HCT116 (cell line): ENCODE data around the gene RPL28. TPM values are rescaled to one million over a fixed set of nuclear protein-coding genes. Genes with fewer than 3 reads are reported as not detected.

Experiments used
- ATAC-seq: fragments of 200-7000 bp; cut with Tn5 transposase; 2 replicates; pipeline ENCODE4 v1.9.1; 2020; ENCODE audit warnings: mild to moderate bottlenecking, moderate library complexity
- BruUV-seq: library from RNA; stranded (reverse); fragments of 400-500 nt; replicated peaks from 2 replicates; lab custom pipeline; 2021; lab: Mats Ljungman, UMichigan
- CTCF ChIA-PET: fragments of 300-600 bp; sonication (Branson Sonifier 250); formaldehyde crosslinking; loops from one replicate; lab custom pipeline; 2021; ENCODE audit warnings: antibody characterized with exemption; lab: Charles Lee
- POLR2A ChIA-PET: fragments of 300-600, 350-600 bp; sonication (Branson Sonifier 250); formaldehyde crosslinking; loops from one replicate; lab custom pipeline; 2021; ENCODE audit warnings: antibody characterized with exemption; lab: Charles Lee
- RAD21 ChIA-PET, 2 experiments: fragments of 300-600 bp; sonication (Branson Sonifier 250); formaldehyde crosslinking; loops; one replicate each; lab custom pipeline; 2023; ENCODE audit warnings: low total read pairs in 2 of 2; ENCODE audit not compliant: uncharacterized antibody in 2 of 2, unreplicated experiment in 2 of 2, low non-redundant PET in 1 of 2; lab: Charles Lee
- DNase-seq: peaks from one replicate; pipeline ENCODE4 v3.0.0-alpha.2; 2010; ENCODE audit warnings: low read depth, low spot score
- H2AFZ ChIP-seq: fragments of 200-600 bp; shearing (Covaris generic), sonication (generic); 2 replicates; pipeline ENCODE4 v1.6.1; 2017; ENCODE audit warnings: low read depth, mixed run types, mixed read lengths, antibody characterized with exemption, low read length; ENCODE audit not compliant: poor library complexity, severe bottlenecking
- H3K27ac ChIP-seq: 2 replicates; pipeline ENCODE4 v1.5.1; 2012; ENCODE audit warnings: low read depth, low read length
- H3K27me3 ChIP-seq: fragments of 200-600 bp; sonication (generic); 2 replicates; pipeline ENCODE4 v1.6.1; 2016; ENCODE audit warnings: mixed run types, low read length, mixed read lengths; ENCODE audit not compliant: insufficient read depth
- H3K36me3 ChIP-seq, 2 experiments: fragments of 200-500 bp in 1 of 2; fragments of 200-600 bp in 1 of 2; sonication (Bioruptor generic) in 1 of 2; sonication (generic) in 1 of 2; 2 replicates each; pipeline versions ENCODE4 v1.5.1 to v1.6.1; 2014 to 2016; ENCODE audit warnings: low read length in 2 of 2, inconsistent platforms in 1 of 2, mixed read lengths in 1 of 2, mixed run types in 1 of 2; ENCODE audit not compliant: insufficient read depth in 2 of 2, control insufficient read depth in 1 of 2
- H3K4me1 ChIP-seq, 2 experiments: fragments of 200-600 bp in 1 of 2; sonication (generic) in 1 of 2; 2 replicates each; pipeline versions ENCODE4 v1.5.1 to v1.6.1; 2012 to 2017; ENCODE audit warnings: low read length in 2 of 2, inconsistent platforms in 1 of 2, mild to moderate bottlenecking in 1 of 2, mixed read lengths in 1 of 2, mixed run types in 1 of 2, moderate library complexity in 1 of 2; ENCODE audit not compliant: insufficient read depth in 2 of 2, control insufficient read depth in 1 of 2
- H3K4me2 ChIP-seq: fragments of 200-600 bp; sonication (generic); 2 replicates; pipeline ENCODE4 v1.6.1; 2017; ENCODE audit warnings: mixed run types, low read length, mixed read lengths
- H3K4me3 ChIP-seq, 2 experiments: fragments of 200-600 bp in 1 of 2; sonication (generic) in 1 of 2; replicated peaks in 1 of 2; 2 replicates each; pipeline ENCODE4 v1.5.1; 2011 to 2016; ENCODE audit warnings: low read length in 2 of 2, control low read depth in 1 of 2, low read depth in 1 of 2, mild to moderate bottlenecking in 1 of 2, mixed read lengths in 1 of 2, mixed run types in 1 of 2
- H3K79me2 ChIP-seq: fragments of 200-600 bp; sonication (generic); 2 replicates; pipeline ENCODE4 v1.6.1; 2017; ENCODE audit warnings: mild to moderate bottlenecking, mixed run types, low read length, moderate library complexity, mixed read lengths; ENCODE audit not compliant: insufficient read depth
- H3K9ac ChIP-seq: fragments of 200-600 bp; sonication (generic); 2 replicates; pipeline ENCODE4 v1.6.1; 2016; ENCODE audit warnings: low read length, mixed read lengths
- H3K9me2 ChIP-seq: fragments of 200-600 bp; sonication (generic), shearing (Covaris generic); 2 replicates; pipeline ENCODE4 v1.6.1; 2017; ENCODE audit warnings: mixed run types, mild to moderate bottlenecking, moderate library complexity; ENCODE audit not compliant: insufficient read depth
- H3K9me3 ChIP-seq, 2 experiments: fragments of 200-500 bp in 1 of 2; fragments of 200-600 bp in 1 of 2; sonication (Bioruptor generic) in 1 of 2; sonication (generic) in 1 of 2; 2 replicates each; pipeline ENCODE4 v1.6.1; 2014 to 2017; ENCODE audit warnings: low read length in 2 of 2, mixed read lengths in 2 of 2, inconsistent platforms in 1 of 2, low read depth in 1 of 2, mild to moderate bottlenecking in 1 of 2, mixed run types in 1 of 2, moderate library complexity in 1 of 2; ENCODE audit not compliant: control insufficient read depth in 1 of 2, insufficient read depth in 1 of 2
- H4K20me1 ChIP-seq: fragments of 200-600 bp; sonication (generic), shearing (Covaris generic); 2 replicates; pipeline ENCODE4 v1.6.1; 2017; ENCODE audit warnings: mixed run types, mild to moderate bottlenecking, moderate library complexity; ENCODE audit not compliant: insufficient read depth
- ATF3 ChIP-seq: IDR thresholded peaks from 2 replicates; pipeline ENCODE4 v1.6.1; 2012
- CBX3 ChIP-seq: IDR thresholded peaks from 2 replicates; pipeline ENCODE4 v1.6.1; 2012; ENCODE audit warnings: low read depth
- CEBPB ChIP-seq: IDR thresholded peaks from 2 replicates; pipeline ENCODE4 v1.6.1; 2012; ENCODE audit warnings: low read depth
- CTCF ChIP-seq, 3 experiments: fragments of 200-600 bp in 1 of 3; sonication (generic) in 1 of 3; IDR thresholded peaks in 2 of 3; conservative IDR thresholded peaks in 1 of 3; 2 replicates each; pipeline ENCODE4 v1.5.1; 2012 to 2017; ENCODE audit warnings: low read depth in 2 of 3, low read length in 2 of 3, antibody characterized with exemption in 1 of 3, borderline replicate concordance in 1 of 3, control low read depth in 1 of 3, mild to moderate bottlenecking in 1 of 3, mixed read lengths in 1 of 3, mixed run types in 1 of 3, moderate library complexity in 1 of 3; ENCODE audit not compliant: insufficient read depth in 1 of 3
- EGR1 ChIP-seq: IDR thresholded peaks from 2 replicates; pipeline ENCODE4 v1.6.1; 2012; ENCODE audit warnings: low read depth
- EZH2 ChIP-seq: fragments of 200-600 bp; sonication (generic); IDR thresholded peaks from 2 replicates; pipeline ENCODE4 v1.6.1; 2017; ENCODE audit warnings: antibody characterized with exemption, mixed run types
- EZH2phosphoT487 ChIP-seq: fragments of 200-600 bp; IDR thresholded peaks from 2 replicates; pipeline ENCODE4 v1.6.1; 2018; ENCODE audit warnings: antibody characterized with exemption, borderline replicate concordance
- FOSL1 ChIP-seq: IDR thresholded peaks from 2 replicates; pipeline ENCODE4 v1.6.1; 2012; ENCODE audit warnings: low read depth
- MAX ChIP-seq: IDR thresholded peaks from 2 replicates; pipeline ENCODE4 v1.6.1; 2012
- POLR2A ChIP-seq: IDR thresholded peaks from 2 replicates; pipeline ENCODE4 v1.7.0; 2011; ENCODE audit warnings: borderline replicate concordance; ENCODE audit not compliant: insufficient read depth, insufficient read length; ENCODE audit errors: extremely low read depth
- POLR2AphosphoS5 ChIP-seq: IDR thresholded peaks from 2 replicates; pipeline ENCODE4 v1.6.1; 2011; ENCODE audit warnings: mild to moderate bottlenecking, low read depth, low read length, moderate library complexity
- RAD21 ChIP-seq: IDR thresholded peaks from 2 replicates; pipeline ENCODE4 v1.6.1; 2012; ENCODE audit warnings: low read depth, mild to moderate bottlenecking
- SIN3A ChIP-seq: IDR thresholded peaks from 2 replicates; pipeline ENCODE4 v1.6.1; 2012; ENCODE audit warnings: low read depth
- SRF ChIP-seq: IDR thresholded peaks from 2 replicates; pipeline ENCODE4 v1.6.1; 2012; ENCODE audit warnings: low read depth
- TCF7L2 ChIP-seq: IDR thresholded peaks from 2 replicates; pipeline ENCODE4 v1.7.0; 2011; ENCODE audit warnings: borderline replicate concordance, inconsistent platforms; ENCODE audit not compliant: insufficient read depth, insufficient read length; ENCODE audit errors: extremely low read depth
- YY1 ChIP-seq: IDR thresholded peaks from 2 replicates; pipeline ENCODE4 v1.6.1; 2011; ENCODE audit warnings: low read length, low read depth, moderate library complexity, mild to moderate bottlenecking; ENCODE audit not compliant: insufficient replicate concordance; ENCODE audit errors: extremely low read depth
- ZFX ChIP-seq: fragments of 450-650 bp; IDR thresholded peaks from 2 replicates; pipeline ENCODE4 v1.6.1; 2017
- ZNF274 ChIP-seq: fragments of 200-500 bp; sonication (Bioruptor generic); IDR thresholded peaks from 2 replicates; pipeline ENCODE4 v1.6.1; 2014; ENCODE audit warnings: mild to moderate bottlenecking, low read depth, low read length, inconsistent platforms
- intact Hi-C: fragments of 100-400 bp; cut with micrococcal nuclease; formaldehyde crosslinking; loops from 2 replicates; pipeline ENCODE4 v1.10.0; 2022
- total RNA-seq: library from RNA; stranded (reverse); gene quantifications from one replicate; pipeline ENCODE4 v1.2.1, GENCODE V29; 2021; ENCODE audit not compliant: unreplicated experiment
- TF ChIP-seq, protein P1 (sequence below): IDR thresholded peaks from 2 replicates; pipeline ENCODE4 v1.6.1; 2011; ENCODE audit warnings: mild to moderate bottlenecking, low read length, moderate library complexity; ENCODE audit not compliant: insufficient replicate concordance; ENCODE audit errors: extremely low read depth

The RPL28 gene
- total RNA-seq, 1 experiment from 2014 or later = 3,050 TPM

GRCh38 chr19:55362990-55363716 lies 22.6 kb upstream of the RPL28 start, which contains the start of gene GARIN5B:
Gene GARIN5B, minus strand, starts transcription at chr19:55363260. Its CDS starts 194 bp downstream, at chr19:55363066.
- no peaks in the 10 kb centered on the region for H3K36me3 ChIP-seq
- no peak within 1 kb of the TSS for H3K27ac ChIP-seq
- H4K20me1 ChIP-seq = no peaks in the 10 kb centered on the region
- ChIA-PET CTCF (no interaction called here), POLR2A (interaction anchor here (0.8 kb wide), 1 partner anchor 29 kb away, joined by 3 read pairs; no protein-coding TSS in a partner anchor), RAD21 (no interaction called here)
- no peaks in the 10 kb centered on the region for H3K9me3 ChIP-seq
- H3K79me2 ChIP-seq = no peaks in the 10 kb centered on the region
- intact Hi-C loops = no loop called here
- H3K4me3 ChIP-seq = no peak within 1 kb of the TSS
- H3K27me3 ChIP-seq = no peaks in the 10 kb centered on the region
- ATAC-seq (no peak), DNase-seq (no peak)
- no peak within 1 kb of the TSS for H3K4me2 ChIP-seq
- H2AFZ ChIP-seq = no peak within 1 kb of the TSS
- TF ChIP-seq TCF7L2 (no peak), ZFX (no peak), MAX (no peak), ATF3 (no peak), YY1 (no peak), POLR2AphosphoS5 (no peak), SRF (no peak), EGR1 (no peak), FOSL1 (no peak), CBX3 (no peak), EZH2 (no peak), POLR2A (no peak), SIN3A (no peak), CTCF (IDR thresholded peaks at IDR 0.05 in 2 of 3, conservative IDR thresholded peaks at IDR 0.05 in 1 of 3; ENCODE audit: borderline replicate concordance in 1 of 3, insufficient read depth in 1 of 3, low read depth in 2 of 3, low read length in 2 of 3) (no peak), ZNF274 (no peak), CEBPB (no peak), RAD21 (no peak), EZH2phosphoT487 (no peak)
- TF ChIP-seq, protein P1, sequence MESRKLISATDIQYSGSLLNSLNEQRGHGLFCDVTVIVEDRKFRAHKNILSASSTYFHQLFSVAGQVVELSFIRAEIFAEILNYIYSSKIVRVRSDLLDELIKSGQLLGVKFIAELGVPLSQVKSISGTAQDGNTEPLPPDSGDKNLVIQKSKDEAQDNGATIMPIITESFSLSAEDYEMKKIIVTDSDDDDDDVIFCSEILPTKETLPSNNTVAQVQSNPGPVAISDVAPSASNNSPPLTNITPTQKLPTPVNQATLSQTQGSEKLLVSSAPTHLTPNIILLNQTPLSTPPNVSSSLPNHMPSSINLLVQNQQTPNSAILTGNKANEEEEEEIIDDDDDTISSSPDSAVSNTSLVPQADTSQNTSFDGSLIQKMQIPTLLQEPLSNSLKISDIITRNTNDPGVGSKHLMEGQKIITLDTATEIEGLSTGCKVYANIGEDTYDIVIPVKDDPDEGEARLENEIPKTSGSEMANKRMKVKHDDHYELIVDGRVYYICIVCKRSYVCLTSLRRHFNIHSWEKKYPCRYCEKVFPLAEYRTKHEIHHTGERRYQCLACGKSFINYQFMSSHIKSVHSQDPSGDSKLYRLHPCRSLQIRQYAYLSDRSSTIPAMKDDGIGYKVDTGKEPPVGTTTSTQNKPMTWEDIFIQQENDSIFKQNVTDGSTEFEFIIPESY = no peak
- no peaks in the 10 kb centered on the region for H3K9me2 ChIP-seq
- H3K4me1 ChIP-seq = no peaks in the 10 kb centered on the region
- BruUV-seq = no TSS peak
- H3K9ac ChIP-seq = no peak within 1 kb of the TSS
